ENCODE data around the gene POU2AF3.
"Not testable (repeated sequence)": the region's sequence is repeated elsewhere in the genome, so short reads cannot be mapped to it uniquely, and the experiment has no call there.

Gene POU2AF3

GRCh38 chr11:111312076-111312475 is 13.7 kb downstream of the POU2AF3 start:
- TF ChIP-seq POLR2A (IDR thresholded peaks at IDR 0.05; ENCODE audit: extremely low read depth, insufficient read length): no peak
- no peak for TF ChIP-seq MYC (IDR thresholded peaks at IDR 0.05; ENCODE audit: low read depth, low read length)
- no peak for DNase-seq (ENCODE audit: low read depth)

GRCh38 chr11:111319296-111319695 is 20.9 kb downstream of the POU2AF3 start:
- no peak for DNase-seq (ENCODE audit: low read depth)
- no peak for TF ChIP-seq POLR2A (IDR thresholded peaks at IDR 0.05; ENCODE audit: extremely low read depth, insufficient read length)
- TF ChIP-seq MAX (IDR thresholded peaks at IDR 0.05; ENCODE audit: low read depth, low read length): no peak
- no peak for TF ChIP-seq CTCF (IDR thresholded peaks at IDR 0.05; ENCODE audit: low read depth, low read length)
- no peak for TF ChIP-seq MYC (IDR thresholded peaks at IDR 0.05; ENCODE audit: low read depth, low read length)
- H3K4me3 ChIP-seq (ENCODE audit: low read depth, low read length): no peak overlapping the region

More at GRCh38 chr11:111312076-111312475, 13.7 kb downstream of the POU2AF3 start:
- H3K4me3 ChIP-seq (ENCODE audit: low read depth, low read length): no peak overlapping the region

GRCh38 chr11:111320199-111320598 is 21.9 kb downstream of the POU2AF3 start:
- DNase-seq (ENCODE audit: low read depth); H3K4me3 ChIP-seq (ENCODE audit: low read depth, low read length): not testable (repeated sequence)

- DNase-seq (ENCODE audit: low read depth): no peak
- H3K4me3 ChIP-seq (ENCODE audit: low read depth, low read length): no peak overlapping the region
- TF ChIP-seq MAX (IDR thresholded peaks at IDR 0.05; ENCODE audit: low read depth, low read length) (no peak), POLR2A (IDR thresholded peaks at IDR 0.05; ENCODE audit: extremely low read depth, insufficient read length) (no peak), CTCF (IDR thresholded peaks at IDR 0.05; ENCODE audit: low read depth, low read length) (no peak), MYC (IDR thresholded peaks at IDR 0.05; ENCODE audit: low read depth, low read length) (no peak)
These were observed 22.6 kb downstream of the POU2AF3 start for GRCh38 chr11:111320728-111321568.

- no peak overlapping the region for H3K4me3 ChIP-seq (ENCODE audit: low read depth, low read length)
- TF ChIP-seq MAX (IDR thresholded peaks at IDR 0.05; ENCODE audit: low read depth, low read length) (no peak), CTCF (IDR thresholded peaks at IDR 0.05; ENCODE audit: low read depth, low read length) (no peak), POLR2A (IDR thresholded peaks at IDR 0.05; ENCODE audit: extremely low read depth, insufficient read length) (no peak), MYC (IDR thresholded peaks at IDR 0.05; ENCODE audit: low read depth, low read length) (no peak)
- no peak for DNase-seq (ENCODE audit: low read depth)
These were observed 24.2 kb downstream of the POU2AF3 start for GRCh38 chr11:111322534-111322933.

- TF ChIP-seq POLR2A (IDR thresholded peaks at IDR 0.05; ENCODE audit: extremely low read depth, insufficient read length) (no peak), MAX (IDR thresholded peaks at IDR 0.05; ENCODE audit: low read depth, low read length) (no peak), CTCF (IDR thresholded peaks at IDR 0.05; ENCODE audit: low read depth, low read length) (no peak), MYC (IDR thresholded peaks at IDR 0.05; ENCODE audit: low read depth, low read length) (no peak)
- no peak overlapping the region for H3K4me3 ChIP-seq (ENCODE audit: low read depth, low read length)
- DNase-seq (ENCODE audit: low read depth): no peak
These were observed 26.0 kb downstream of the POU2AF3 start for GRCh38 chr11:111324277-111324720.

GRCh38 chr11:111325259-111325658 is 26.9 kb downstream of the POU2AF3 start:
- no peak overlapping the region for H3K4me3 ChIP-seq (ENCODE audit: low read depth, low read length)
- no peak for DNase-seq (ENCODE audit: low read depth)
- TF ChIP-seq CTCF (IDR thresholded peaks at IDR 0.05; ENCODE audit: low read depth, low read length): no peak
- TF ChIP-seq MAX (IDR thresholded peaks at IDR 0.05; ENCODE audit: low read depth, low read length): no peak
- TF ChIP-seq MYC (IDR thresholded peaks at IDR 0.05; ENCODE audit: low read depth, low read length): no peak
- TF ChIP-seq POLR2A (IDR thresholded peaks at IDR 0.05; ENCODE audit: extremely low read depth, insufficient read length): no peak

Measured in NB4 (cell line).